Right lobe of liver (tissue), 6 donors: ENCODE measurements around the gene CXCL13. TPM values are rescaled to one million over a fixed set of nuclear protein-coding genes. Genes with fewer than 3 reads are reported as not detected.

ENCODE experiments used
- ATAC-seq, 4 donors: fragments of 200-7000 bp; cut with Tn5 transposase; one replicate each; pipeline ENCODE4 v1.9.1; 2020; ENCODE audit warnings: mild to moderate bottlenecking in 4 of 4, moderate library complexity in 4 of 4
- DNase-seq, 3 donors: peaks; one replicate each; pipeline ENCODE4 v3.0.0-alpha.2; 2020
- H3K27ac ChIP-seq, 3 donors: fragments of 200-600 bp; one replicate each; pipeline ENCODE4 v1.8.0; 2022
- H3K27me3 ChIP-seq, 2 donors: fragments of 200-600 bp; one replicate each; pipeline ENCODE4 v1.8.0; 2022
- H3K36me3 ChIP-seq, 4 donors: fragments of 200-600 bp; sonication (generic) in 1 of 4; one replicate each; pipeline versions ENCODE4 v1.5.1 to v1.8.0; 2017 to 2022; ENCODE audit warnings: control low read depth in 1 of 4
- H3K4me1 ChIP-seq, 4 donors: fragments of 200-600 bp; sonication (generic) in 1 of 4; one replicate each; pipeline versions ENCODE4 v1.5.1 to v1.8.0; 2017 to 2022; ENCODE audit warnings: control low read depth in 1 of 4
- H3K4me3 ChIP-seq, 3 donors: fragments of 200-600 bp; one replicate each; pipeline ENCODE4 v1.8.0; 2022
- H3K9me3 ChIP-seq, 4 donors: fragments of 200-600 bp; sonication (generic) in 1 of 4; one replicate each; pipeline versions ENCODE4 v1.5.1 to v1.8.0; 2017 to 2022; ENCODE audit warnings: control low read depth in 1 of 4
- CTCF ChIP-seq, 4 donors: fragments of 200-600 bp in 3 of 4; fragments of 450-650 bp in 1 of 4; IDR thresholded peaks; one replicate each; pipeline versions ENCODE4 v1.5.1 to v1.8.0; 2016 to 2022; ENCODE audit warnings: antibody characterized with exemption in 4 of 4, mild to moderate bottlenecking in 2 of 4
- POLR2A ChIP-seq: fragments of 450-650 bp; IDR thresholded peaks from one replicate; pipeline ENCODE4 v1.6.1; 2017; ENCODE audit warnings: antibody characterized with exemption, mild to moderate bottlenecking
- WGBS: methylation state at CpG from one replicate; pipeline ENCODE4 v1.1.6; 2018; ENCODE audit warnings: low coverage, low lambda C conversion rate; ENCODE audit not compliant: insufficient coverage; ENCODE audit errors: missing lambda C conversion rate; 5-methylcytosine and 5-hydroxymethylcytosine counted together
- intact Hi-C, 2 donors: fragments of 100-400 bp; cut with DNase I; formaldehyde crosslinking; loops; one replicate each; pipeline versions ENCODE4 v1.11.2 to v1.14.1; 2022
- total RNA-seq, 6 experiments: library from RNA; depleted of rRNA in 2 of 6; stranded (reverse); fragments of >200 nt in 2 of 6; fragmentation: NEBNext Ultra II Directional in 3 of 6; extraction: Animal tissue kit (Norgen Biotek cat#: 25700) in 3 of 6; gene quantifications; one replicate each; pipeline versions ENCODE4 v1.1.0 to v1.2.4, GENCODE V29; 2016 to 2023
- donor health status: DM: no; HTN: yes; CAD: no.
- donor health status: DM: no; HTN: no; CAD: no.
- donor health status: DM: no; HTN: no; CAD: no.
- donor health status: DM: no; HTN: yes; CAD: no.
- donor health status: DM: no; HTN: yes; CAD: no.

The CXCL13 gene
- total RNA-seq, 6 experiments from 2014 or later: 0.18 to 128 (median 62.8) TPM; not detected in 1

GRCh38 chr4:77591532-77591931 is 14.1 kb upstream of the CXCL13 start:
- no peaks in the 10 kb centered on the region for H3K9me3 ChIP-seq
- H3K4me1 ChIP-seq: peaks cover 0 to 55% (median 7%) of the 10 kb centered on the region in 4 donors
- intact Hi-C loops: no loop called here
- H3K27me3 ChIP-seq: no peaks in the 10 kb centered on the region
- ATAC-seq (peak; percentile 96 to 98 (median 98)), DNase-seq (peak; percentile 76 to 92 (median 90))
- no peaks in the 10 kb centered on the region for H3K36me3 ChIP-seq
- WGBS: 21% methylated on average over 1 of the region's 1 CpG
- no peak overlapping the region for H3K4me3 ChIP-seq
- no peak for TF ChIP-seq POLR2A
- no peak for TF ChIP-seq CTCF (IDR thresholded peaks at IDR 0.05)
- H3K27ac ChIP-seq: peak overlapping the region in 2 of 3 donors; percentile 59 to 75

GRCh38 chr4:77593101-77593500 is 12.5 kb upstream of the CXCL13 start:
- Histone ChIP-seq H3K9me3 (no peaks in the 10 kb centered on the region), H3K27ac (peak overlapping the region in 2 of 3 donors; percentile 59 to 75), H3K36me3 (no peaks in the 10 kb centered on the region), H3K4me1 (peaks cover 0 to 51% (median 7%) of the 10 kb centered on the region in 4 donors), H3K27me3 (no peaks in the 10 kb centered on the region), H3K4me3 (no peak overlapping the region)
- intact Hi-C loops: no loop called here
- DNase-seq: no peak
- TF ChIP-seq POLR2A: no peak
- TF ChIP-seq CTCF (IDR thresholded peaks at IDR 0.05): no peak
- 60% methylated on average over 7 of the region's 7 CpGs for WGBS
- no peak for ATAC-seq

GRCh38 chr4:77593993-77594392 is 11.6 kb upstream of the CXCL13 start:
- H3K36me3 ChIP-seq: no peaks in the 10 kb centered on the region
- 83% methylated on average over 2 of the region's 2 CpGs for WGBS
- DNase-seq (no peak), ATAC-seq (no peak)
- no peak for TF ChIP-seq CTCF (IDR thresholded peaks at IDR 0.05)
- no peak for TF ChIP-seq POLR2A
- H3K4me3 ChIP-seq: no peak overlapping the region
- intact Hi-C loops: no loop called here
- H3K27ac ChIP-seq: no peak overlapping the region
- peaks cover 0 to 51% (median 7%) of the 10 kb centered on the region in 4 donors for H3K4me1 ChIP-seq
- no peaks in the 10 kb centered on the region for H3K9me3 ChIP-seq
- H3K27me3 ChIP-seq: no peaks in the 10 kb centered on the region

- no peak for ATAC-seq
- WGBS: 70% methylated on average over 4 of the region's 4 CpGs
- H3K4me1 ChIP-seq: peaks cover 0 to 59% (median 7%) of the 10 kb centered on the region in 4 donors
- TF ChIP-seq CTCF (IDR thresholded peaks at IDR 0.05): no peak
- H3K27ac ChIP-seq: no peak overlapping the region
- intact Hi-C loops: no loop called here
- DNase-seq: no peak
- H3K4me3 ChIP-seq: no peak overlapping the region
- no peaks in the 10 kb centered on the region for H3K27me3 ChIP-seq
- no peaks in the 10 kb centered on the region for H3K9me3 ChIP-seq
- no peaks in the 10 kb centered on the region for H3K36me3 ChIP-seq
Observed at GRCh38 chr4:77595364-77595973, 10.2 kb upstream of the CXCL13 start.
